ENCODE results near the gene ZNF746. TPM values are rescaled to one million over a fixed set of nuclear protein-coding genes. Genes with fewer than 3 reads are reported as not detected.

The ZNF746 gene
- total and polyA plus RNA-seq, 2 donors (not counting 1 experiment from before 2014, with no cell fraction given): 5.9 to 21.5 TPM

DNA sequence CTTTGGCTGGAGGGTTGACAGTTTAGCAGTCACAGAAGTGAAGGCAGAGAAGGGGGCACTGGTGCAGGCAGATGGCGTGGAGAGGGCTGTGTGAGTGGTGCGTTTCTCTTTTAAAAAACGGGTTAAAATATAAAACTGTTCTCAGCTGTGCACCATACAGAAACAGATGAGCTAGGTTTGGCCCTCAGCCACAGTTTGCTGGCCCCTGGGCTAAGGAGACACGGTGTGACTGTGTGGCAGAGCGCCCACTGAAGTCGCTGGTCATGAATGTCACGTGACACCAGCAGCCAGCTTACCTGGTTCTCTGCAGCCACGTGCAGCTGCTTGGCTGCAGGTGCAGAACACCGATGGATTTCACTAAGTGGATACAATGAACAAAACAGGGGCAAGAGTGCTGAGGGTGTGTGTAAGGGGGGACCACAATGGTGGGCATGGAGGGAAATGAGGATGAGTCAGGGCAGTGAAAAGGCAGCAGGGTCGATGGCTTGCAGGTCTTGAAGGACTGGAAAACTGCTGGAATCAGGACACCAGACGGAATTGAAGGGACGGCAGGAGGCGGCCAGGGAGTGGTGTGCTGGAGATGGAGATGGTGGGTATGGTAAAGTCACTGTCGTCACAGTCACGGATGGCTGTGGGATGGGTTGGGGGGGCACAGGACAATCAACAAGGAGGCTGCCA is 7.4 kb downstream of the ZNF746 start:
- H3K27ac ChIP-seq (ENCODE audit: insufficient read depth, low read length): no peak overlapping the region
- no peak overlapping the region for H3K4me2 ChIP-seq (ENCODE audit: extremely low read depth, insufficient read depth, low read length)
- peaks cover 7% of the 10 kb centered on the region for H3K79me2 ChIP-seq (ENCODE audit: control insufficient read depth, insufficient read depth, low read length)
- TF ChIP-seq, protein P1, sequence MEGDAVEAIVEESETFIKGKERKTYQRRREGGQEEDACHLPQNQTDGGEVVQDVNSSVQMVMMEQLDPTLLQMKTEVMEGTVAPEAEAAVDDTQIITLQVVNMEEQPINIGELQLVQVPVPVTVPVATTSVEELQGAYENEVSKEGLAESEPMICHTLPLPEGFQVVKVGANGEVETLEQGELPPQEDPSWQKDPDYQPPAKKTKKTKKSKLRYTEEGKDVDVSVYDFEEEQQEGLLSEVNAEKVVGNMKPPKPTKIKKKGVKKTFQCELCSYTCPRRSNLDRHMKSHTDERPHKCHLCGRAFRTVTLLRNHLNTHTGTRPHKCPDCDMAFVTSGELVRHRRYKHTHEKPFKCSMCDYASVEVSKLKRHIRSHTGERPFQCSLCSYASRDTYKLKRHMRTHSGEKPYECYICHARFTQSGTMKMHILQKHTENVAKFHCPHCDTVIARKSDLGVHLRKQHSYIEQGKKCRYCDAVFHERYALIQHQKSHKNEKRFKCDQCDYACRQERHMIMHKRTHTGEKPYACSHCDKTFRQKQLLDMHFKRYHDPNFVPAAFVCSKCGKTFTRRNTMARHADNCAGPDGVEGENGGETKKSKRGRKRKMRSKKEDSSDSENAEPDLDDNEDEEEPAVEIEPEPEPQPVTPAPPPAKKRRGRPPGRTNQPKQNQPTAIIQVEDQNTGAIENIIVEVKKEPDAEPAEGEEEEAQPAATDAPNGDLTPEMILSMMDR (conservative IDR thresholded peaks at IDR 0.05 in 1 of 2, IDR thresholded peaks at IDR 0.05 in 1 of 2; ENCODE audit: low read depth in 1 of 2, low read length in 2 of 2): no peak
- TF ChIP-seq EZH2 (IDR thresholded peaks at IDR 0.05; ENCODE audit: low read length, missing control alignments): no peak
- H4K20me1 ChIP-seq (ENCODE audit: control insufficient read depth, extremely low read depth, insufficient read depth, low read length): no peaks in the 10 kb centered on the region
- no peak for DNase-seq (ENCODE audit: low read depth in 2 of 2)
- no peak overlapping the region for H3K9ac ChIP-seq (ENCODE audit: insufficient read depth, low read length)
- no peaks in the 10 kb centered on the region for H3K27me3 ChIP-seq (ENCODE audit: control insufficient read depth, insufficient read depth, low read length)
- H3K36me3 ChIP-seq (ENCODE audit: control insufficient read depth, insufficient read depth, low read length): peaks cover 30% of the 10 kb centered on the region
- no peaks in the 10 kb centered on the region for H3K9me3 ChIP-seq (ENCODE audit: control insufficient read depth, insufficient read depth, low read depth, low read length)
- H3K4me3 ChIP-seq (replicated peaks in 1 of 4; ENCODE audit: control extremely low read depth in 1 of 4, insufficient read depth in 1 of 4, low read depth in 3 of 4, low read length in 4 of 4): no peak overlapping the region
- H3K4me1 ChIP-seq (ENCODE audit: control insufficient read depth, extremely low read depth, insufficient read depth, low read length): no peaks in the 10 kb centered on the region
- no peak overlapping the region for H2AFZ ChIP-seq (ENCODE audit: low read length)

DNA sequence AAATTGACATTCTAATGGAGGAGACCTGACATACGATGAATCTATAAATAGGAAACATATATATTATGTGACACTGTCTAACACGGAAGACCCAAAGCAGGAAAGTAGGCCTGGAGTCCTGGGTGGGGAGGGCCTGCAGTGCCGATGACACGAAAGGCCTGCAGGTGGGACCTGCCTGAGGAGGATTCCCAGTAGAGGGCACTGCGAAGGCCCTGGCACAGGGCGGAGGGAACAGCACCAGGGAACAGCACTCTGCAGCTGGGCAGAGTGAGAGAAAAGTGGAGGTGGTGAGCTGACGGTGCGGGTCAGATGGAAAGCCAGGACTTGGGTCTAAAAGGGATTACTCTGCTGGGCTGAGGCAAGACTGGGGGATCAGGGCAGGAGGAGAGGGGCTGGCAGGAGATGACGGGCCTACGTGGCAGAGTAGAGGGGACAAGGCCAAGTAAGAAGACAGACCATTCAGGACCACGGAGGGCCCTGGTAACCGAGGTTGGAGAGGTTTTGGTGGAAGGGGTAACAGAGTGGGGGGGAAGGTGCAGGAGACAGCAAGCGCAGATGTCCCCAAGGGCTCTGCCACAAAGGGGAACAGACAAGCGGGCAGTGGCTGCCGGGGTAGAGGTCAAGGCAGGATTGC is 8.1 kb downstream of the ZNF746 start:
- peaks cover 30% of the 10 kb centered on the region for H3K36me3 ChIP-seq (ENCODE audit: control insufficient read depth, insufficient read depth, low read length)
- no peaks in the 10 kb centered on the region for H4K20me1 ChIP-seq (ENCODE audit: control insufficient read depth, extremely low read depth, insufficient read depth, low read length)

DNA sequence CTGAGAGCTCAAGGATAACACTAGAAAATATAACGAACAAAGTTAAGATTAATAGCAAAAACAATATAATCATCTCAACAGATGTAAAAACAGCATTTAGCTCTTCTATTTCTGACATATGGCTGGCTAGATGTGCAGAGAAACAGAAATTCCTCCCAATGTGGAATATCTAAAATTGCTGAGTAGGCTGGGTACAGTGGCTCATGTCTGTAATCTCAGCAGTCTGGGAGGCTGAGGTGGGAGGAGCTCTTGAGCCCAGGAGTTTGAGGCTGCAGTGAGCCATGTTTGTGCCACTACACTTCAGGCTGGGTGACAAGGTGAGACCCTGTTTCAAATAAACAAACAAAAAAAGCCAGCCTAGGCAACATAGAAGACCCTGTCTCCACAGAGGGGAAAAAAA is 18.0 kb downstream of the ZNF746 start:
- H3K4me1 ChIP-seq (ENCODE audit: control insufficient read depth, extremely low read depth, insufficient read depth, low read length): no peaks in the 10 kb centered on the region
- no peak overlapping the region for H3K4me2 ChIP-seq (ENCODE audit: extremely low read depth, insufficient read depth, low read length)
- H3K27me3 ChIP-seq (ENCODE audit: control insufficient read depth, insufficient read depth, low read length): no peaks in the 10 kb centered on the region
- no peaks in the 10 kb centered on the region for H3K9me3 ChIP-seq (ENCODE audit: control insufficient read depth, insufficient read depth, low read depth, low read length)
- H2AFZ ChIP-seq (ENCODE audit: low read length): no peak overlapping the region
- no peak overlapping the region for H3K9ac ChIP-seq (ENCODE audit: insufficient read depth, low read length)
- no peaks in the 10 kb centered on the region for H4K20me1 ChIP-seq (ENCODE audit: control insufficient read depth, extremely low read depth, insufficient read depth, low read length)
- H3K4me3 ChIP-seq (replicated peaks in 1 of 4; ENCODE audit: control extremely low read depth in 1 of 4, insufficient read depth in 1 of 4, low read depth in 3 of 4, low read length in 4 of 4): no peak overlapping the region
- H3K79me2 ChIP-seq (ENCODE audit: control insufficient read depth, insufficient read depth, low read length): no peaks in the 10 kb centered on the region
- TF ChIP-seq, protein P1 (conservative IDR thresholded peaks at IDR 0.05 in 1 of 2, IDR thresholded peaks at IDR 0.05 in 1 of 2; ENCODE audit: low read depth in 1 of 2, low read length in 2 of 2): no peak
- TF ChIP-seq EZH2 (IDR thresholded peaks at IDR 0.05; ENCODE audit: low read length, missing control alignments): no peak
- DNase-seq (ENCODE audit: low read depth in 2 of 2): no peak
- peaks cover 15% of the 10 kb centered on the region for H3K36me3 ChIP-seq (ENCODE audit: control insufficient read depth, insufficient read depth, low read length)
- no peak overlapping the region for H3K27ac ChIP-seq (ENCODE audit: insufficient read depth, low read length)

More for the DNA sequence above, 8.1 kb downstream of the ZNF746 start:
- no peaks in the 10 kb centered on the region for H3K27me3 ChIP-seq (ENCODE audit: control insufficient read depth, insufficient read depth, low read length)
- no peak for DNase-seq (ENCODE audit: low read depth in 2 of 2)
- no peak overlapping the region for H3K9ac ChIP-seq (ENCODE audit: insufficient read depth, low read length)
- no peaks in the 10 kb centered on the region for H3K79me2 ChIP-seq (ENCODE audit: control insufficient read depth, insufficient read depth, low read length)
- H3K27ac ChIP-seq (ENCODE audit: insufficient read depth, low read length): no peak overlapping the region
- H3K4me3 ChIP-seq (replicated peaks in 1 of 4; ENCODE audit: control extremely low read depth in 1 of 4, insufficient read depth in 1 of 4, low read depth in 3 of 4, low read length in 4 of 4): no peak overlapping the region
- H3K9me3 ChIP-seq (ENCODE audit: control insufficient read depth, insufficient read depth, low read depth, low read length): no peaks in the 10 kb centered on the region
- H3K4me1 ChIP-seq (ENCODE audit: control insufficient read depth, extremely low read depth, insufficient read depth, low read length): no peaks in the 10 kb centered on the region
- TF ChIP-seq, protein P1 (conservative IDR thresholded peaks at IDR 0.05 in 1 of 2, IDR thresholded peaks at IDR 0.05 in 1 of 2; ENCODE audit: low read depth in 1 of 2, low read length in 2 of 2): no peak
- TF ChIP-seq EZH2 (IDR thresholded peaks at IDR 0.05; ENCODE audit: low read length, missing control alignments): no peak
- no peak overlapping the region for H3K4me2 ChIP-seq (ENCODE audit: extremely low read depth, insufficient read depth, low read length)
- H2AFZ ChIP-seq (ENCODE audit: low read length): no peak overlapping the region
